Thoracic aorta (tissue), 2 donors: ENCODE data around the gene COPA. TPM values are rescaled to one million over a fixed set of nuclear protein-coding genes. Genes with fewer than 3 reads are reported as not detected.

Experiments used
- ATAC-seq: fragments of 150-250 bp; one replicate; pipeline ENCODE4 v1.8.0; 2017; ENCODE audit warnings: low read depth; ENCODE audit not compliant: insufficient number of reproducible peaks, low FRiP score
- DNase-seq: peaks from one replicate; pipeline ENCODE4 v3.0.0-alpha.2; 2020; ENCODE audit warnings: low spot score
- H3K27ac ChIP-seq, 2 donors: fragments of 200-600 bp; sonication (generic); 1 replicate in 1 of 2; 2 replicates in 1 of 2; pipeline ENCODE4 v1.5.1; 2016; ENCODE audit warnings: mild to moderate bottlenecking in 2 of 2, moderate library complexity in 2 of 2
- H3K27me3 ChIP-seq: fragments of 200-600 bp; sonication (generic); replicated peaks from 2 replicates; pipeline ENCODE4 v1.6.0; 2016; ENCODE audit warnings: mild to moderate bottlenecking; ENCODE audit not compliant: insufficient read depth
- H3K36me3 ChIP-seq: fragments of 200-600 bp; sonication (generic); one replicate; pipeline ENCODE4 v1.5.1; 2016
- H3K4me1 ChIP-seq, 2 donors: fragments of 200-600 bp; sonication (generic); 1 replicate in 1 of 2; 2 replicates in 1 of 2; pipeline versions ENCODE4 v1.5.1 to v1.6.0; 2016; ENCODE audit warnings: low read depth in 2 of 2, mild to moderate bottlenecking in 1 of 2; ENCODE audit not compliant: control insufficient read depth in 1 of 2
- H3K4me3 ChIP-seq: fragments of 200-600 bp; sonication (generic); 2 replicates; pipeline ENCODE4 v1.5.1; 2016; ENCODE audit warnings: mild to moderate bottlenecking
- H3K9me3 ChIP-seq: fragments of 200-600 bp; sonication (generic); 2 replicates; pipeline ENCODE4 v1.5.1; 2016
- CTCF ChIP-seq: fragments of 200-600 bp; sonication (generic); IDR thresholded peaks from one replicate; pipeline ENCODE4 v1.5.1; 2019; ENCODE audit warnings: antibody characterized with exemption
- total RNA-seq, 2 donors: library from RNA; depleted of rRNA; stranded (reverse); fragments of >200 nt; gene quantifications; one replicate each; pipeline versions ENCODE4 v1.1.0 to v1.2.3, GENCODE V29; 2016

COPA gene
- total RNA-seq, 2 donors from 2014 or later, result 114 to 162 TPM

- Histone ChIP-seq H3K9me3 (no peaks in the 10 kb centered on the region), H3K27me3 (no peaks in the 10 kb centered on the region), H3K4me3 (no peak overlapping the region), H3K36me3 (peaks cover 82% of the 10 kb centered on the region), H3K27ac (no peak overlapping the region), H3K4me1 (no peaks in the 10 kb centered on the region)
- DNase-seq (no peak), ATAC-seq (no peak)
- TF ChIP-seq CTCF, result no peak
Measured at GRCh38 chr1:160351629-160352028, 8.6 kb upstream of the COPA start.

DNA sequence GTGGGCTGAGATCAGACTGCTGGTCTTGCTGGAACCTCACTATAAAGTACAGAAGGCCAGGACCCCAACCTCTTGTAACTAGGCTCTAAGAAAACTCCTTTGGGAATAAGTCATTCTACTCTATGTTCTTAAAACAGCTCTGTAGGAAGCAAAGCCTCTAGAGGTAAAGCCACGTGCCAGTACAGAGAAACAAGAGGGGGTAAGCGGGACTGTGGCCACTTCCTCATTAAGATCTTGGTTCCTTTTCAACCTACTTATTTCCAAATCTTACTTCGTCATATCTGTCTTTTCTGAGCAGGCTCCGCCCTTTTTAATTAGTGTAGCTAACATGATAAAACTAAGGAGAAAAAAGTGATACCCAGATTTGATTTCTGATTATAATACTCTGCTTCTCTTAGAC, 3.9 kb upstream of the COPA start:
- no peak for TF ChIP-seq CTCF
- DNase-seq (no peak), ATAC-seq (no peak)
- Histone ChIP-seq H3K27me3 (no peaks in the 10 kb centered on the region), H3K27ac (no peak overlapping the region), H3K9me3 (no peaks in the 10 kb centered on the region), H3K4me1 (peaks cover 4 to 10% of the 10 kb centered on the region in 2 donors), H3K36me3 (peaks cover 36% of the 10 kb centered on the region), H3K4me3 (no peak overlapping the region)

GRCh38 chr1:160346463-160346862, 3.4 kb upstream of the COPA start:
- Histone ChIP-seq H3K9me3 (no peaks in the 10 kb centered on the region), H3K4me3 (no peak overlapping the region), H3K27me3 (no peaks in the 10 kb centered on the region), H3K27ac (no peak overlapping the region), H3K4me1 (peaks cover 8 to 15% of the 10 kb centered on the region in 2 donors), H3K36me3 (peaks cover 33% of the 10 kb centered on the region)
- DNase-seq (no peak), ATAC-seq (no peak)
- TF ChIP-seq CTCF, result no peak

DNA sequence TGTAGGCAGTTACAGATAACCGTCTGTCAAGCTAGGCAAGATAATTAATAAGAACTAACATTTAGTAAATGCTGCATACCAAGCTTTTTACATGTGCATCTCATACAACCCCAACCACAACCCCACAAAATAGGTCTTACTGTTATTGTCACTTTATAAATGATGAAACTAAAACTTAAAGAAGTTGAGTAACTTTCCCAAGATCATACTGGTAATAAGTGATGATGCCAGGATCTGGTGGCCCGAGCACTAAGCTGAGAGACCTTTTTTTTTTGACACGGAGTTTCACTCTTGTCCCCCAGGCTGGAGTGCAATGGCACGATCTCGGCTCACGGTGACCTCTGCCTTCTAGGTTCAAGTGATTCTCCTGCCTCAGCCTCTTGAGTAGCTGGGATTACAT, 1.9 kb upstream of the COPA start:
- Histone ChIP-seq H3K36me3 (peaks cover 21% of the 10 kb centered on the region), H3K27me3 (no peaks in the 10 kb centered on the region), H3K4me1 (peaks cover 17 to 30% of the 10 kb centered on the region in 2 donors), H3K4me3 (no peak overlapping the region), H3K27ac (no peak overlapping the region), H3K9me3 (no peaks in the 10 kb centered on the region)
- DNase-seq, result no peak
- TF ChIP-seq CTCF, result no peak
- ATAC-seq, result no peak

- Histone ChIP-seq H3K36me3 (peaks cover 21% of the 10 kb centered on the region), H3K27ac (no peak overlapping the region), H3K27me3 (no peaks in the 10 kb centered on the region), H3K4me3 (peak overlapping the region; percentile 71), H3K4me1 (peaks cover 17 to 30% of the 10 kb centered on the region in 2 donors), H3K9me3 (no peaks in the 10 kb centered on the region)
- DNase-seq, result no peak
- ATAC-seq, result no peak
- TF ChIP-seq CTCF, result no peak
Measured at GRCh38 chr1:160344241-160344640, 1.2 kb upstream of the COPA start.
